GM10248 (cell line): ENCODE data around the gene ARSD.

Experiments
- CTCF ChIA-PET: fragments of 300-600 bp; sonication (Branson Sonifier 250); formaldehyde crosslinking; extraction: SDS; loops from one replicate; lab custom pipeline; 2021; ENCODE audit warnings: antibody characterized with exemption; lab: Yijun Ruan, JAX
- POLR2A ChIA-PET: fragments of 350-650 bp; sonication (Branson Sonifier 250); formaldehyde crosslinking; extraction: SDS; loops from one replicate; lab custom pipeline; 2020; ENCODE audit warnings: antibody characterized with exemption; lab: Yijun Ruan, JAX
- DNase-seq: peaks from one replicate; pipeline ENCODE4 v3.0.0; 2012; ENCODE audit errors: extremely low spot score
- TF ChIP-seq, protein P1 (sequence below): IDR thresholded peaks from 2 replicates; pipeline ENCODE4 v1.5.1; 2012; ENCODE audit warnings: mild to moderate bottlenecking, low read depth; ENCODE audit errors: extremely low read depth, missing control alignments, control extremely low read depth

ARSD gene

DNA sequence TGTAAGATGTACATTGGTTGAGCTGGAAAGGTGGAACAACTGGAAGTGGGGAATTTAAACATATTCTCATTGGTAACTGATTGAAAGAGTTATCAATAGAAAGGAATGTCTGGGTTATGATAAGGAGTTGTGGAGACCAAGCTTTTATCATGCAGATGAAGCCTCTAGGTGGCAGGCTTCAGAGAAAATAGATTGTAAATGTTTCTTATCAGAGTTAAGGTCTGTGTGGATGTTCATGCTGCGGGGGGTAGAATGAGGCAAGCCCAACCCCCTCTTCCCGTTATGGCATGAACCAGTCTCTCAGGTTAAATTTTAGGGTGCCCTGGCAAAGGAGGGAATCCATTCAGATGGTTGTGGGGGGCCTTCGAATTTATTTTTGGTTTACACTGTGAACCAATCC, 16.0 kb downstream of the ARSD start:
- ChIA-PET POLR2A (no interaction called here), CTCF (no interaction called here)
- TF ChIP-seq, protein P1, sequence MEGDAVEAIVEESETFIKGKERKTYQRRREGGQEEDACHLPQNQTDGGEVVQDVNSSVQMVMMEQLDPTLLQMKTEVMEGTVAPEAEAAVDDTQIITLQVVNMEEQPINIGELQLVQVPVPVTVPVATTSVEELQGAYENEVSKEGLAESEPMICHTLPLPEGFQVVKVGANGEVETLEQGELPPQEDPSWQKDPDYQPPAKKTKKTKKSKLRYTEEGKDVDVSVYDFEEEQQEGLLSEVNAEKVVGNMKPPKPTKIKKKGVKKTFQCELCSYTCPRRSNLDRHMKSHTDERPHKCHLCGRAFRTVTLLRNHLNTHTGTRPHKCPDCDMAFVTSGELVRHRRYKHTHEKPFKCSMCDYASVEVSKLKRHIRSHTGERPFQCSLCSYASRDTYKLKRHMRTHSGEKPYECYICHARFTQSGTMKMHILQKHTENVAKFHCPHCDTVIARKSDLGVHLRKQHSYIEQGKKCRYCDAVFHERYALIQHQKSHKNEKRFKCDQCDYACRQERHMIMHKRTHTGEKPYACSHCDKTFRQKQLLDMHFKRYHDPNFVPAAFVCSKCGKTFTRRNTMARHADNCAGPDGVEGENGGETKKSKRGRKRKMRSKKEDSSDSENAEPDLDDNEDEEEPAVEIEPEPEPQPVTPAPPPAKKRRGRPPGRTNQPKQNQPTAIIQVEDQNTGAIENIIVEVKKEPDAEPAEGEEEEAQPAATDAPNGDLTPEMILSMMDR = no peak
- no peak for DNase-seq

DNA sequence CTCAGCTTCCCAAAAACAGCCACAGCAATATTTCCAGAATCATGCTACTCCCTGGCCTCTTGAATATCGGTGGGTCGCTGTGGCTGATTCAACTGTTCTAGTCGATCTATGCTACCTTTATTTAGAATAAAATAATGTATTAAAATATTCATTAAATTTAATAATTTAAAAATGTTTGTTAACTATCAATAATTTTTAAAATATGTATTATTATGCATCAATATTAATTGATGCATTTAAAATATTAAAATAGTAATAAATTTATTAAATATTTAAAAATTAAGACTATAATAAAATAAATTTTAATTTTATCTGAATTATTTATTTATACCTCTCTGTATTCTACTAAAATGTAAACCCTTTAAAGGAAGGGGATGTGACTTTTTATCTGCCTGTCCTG, 19.0 kb downstream of the ARSD start:
- no peak for DNase-seq
- TF ChIP-seq, protein P1 = no peak
- ChIA-PET CTCF (no interaction called here), POLR2A (no interaction called here)

DNA sequence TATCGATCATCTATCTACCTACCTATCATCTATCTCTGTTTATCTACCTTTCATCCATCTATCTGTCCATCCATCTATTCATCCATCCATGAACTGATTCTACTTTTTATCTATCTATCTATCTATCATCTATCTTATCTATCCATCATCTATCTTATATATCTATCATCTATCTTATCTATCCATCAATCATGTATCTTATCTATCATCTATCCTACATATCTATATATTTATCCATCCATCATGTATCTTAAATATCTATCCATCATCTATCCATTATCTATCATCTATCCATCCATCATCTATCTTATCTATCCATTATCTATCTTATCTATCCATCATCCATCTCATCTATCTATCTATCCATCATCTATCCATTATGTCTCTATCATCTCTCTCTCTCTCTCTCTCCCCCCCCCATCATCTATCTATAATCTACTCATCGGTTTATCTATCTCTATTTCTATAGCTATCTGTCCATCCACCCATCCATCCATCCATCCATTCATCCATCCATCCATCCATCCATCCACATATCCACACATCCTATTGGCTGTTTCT, 20.9 kb downstream of the ARSD start:
- TF ChIP-seq, protein P1 = no peak
- ChIA-PET POLR2A (no interaction called here), CTCF (no interaction called here)
- DNase-seq = no peak

DNA sequence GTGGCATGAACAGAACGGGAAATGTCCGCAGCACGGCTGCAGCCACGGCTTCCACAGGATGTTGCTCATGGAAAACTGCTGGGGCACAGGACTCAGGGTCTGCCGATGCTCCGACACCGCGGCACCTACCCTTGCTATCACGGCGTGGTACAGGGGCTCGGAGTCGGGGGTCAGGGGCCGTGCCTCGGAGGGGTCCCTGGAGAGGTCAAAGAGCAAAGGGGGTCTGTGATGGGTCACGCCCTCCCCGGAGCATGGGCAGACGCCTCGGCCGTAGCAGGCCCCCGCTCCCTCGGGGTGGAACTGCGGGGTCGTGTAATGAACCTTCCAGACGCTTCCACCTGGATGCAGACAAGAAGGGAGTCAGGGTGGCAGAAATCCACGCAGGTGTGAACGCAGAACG, 21.8 kb downstream of the ARSD start:
- ChIA-PET CTCF (no interaction called here), POLR2A (no interaction called here)
- no peak for DNase-seq
- TF ChIP-seq, protein P1 = no peak

DNA sequence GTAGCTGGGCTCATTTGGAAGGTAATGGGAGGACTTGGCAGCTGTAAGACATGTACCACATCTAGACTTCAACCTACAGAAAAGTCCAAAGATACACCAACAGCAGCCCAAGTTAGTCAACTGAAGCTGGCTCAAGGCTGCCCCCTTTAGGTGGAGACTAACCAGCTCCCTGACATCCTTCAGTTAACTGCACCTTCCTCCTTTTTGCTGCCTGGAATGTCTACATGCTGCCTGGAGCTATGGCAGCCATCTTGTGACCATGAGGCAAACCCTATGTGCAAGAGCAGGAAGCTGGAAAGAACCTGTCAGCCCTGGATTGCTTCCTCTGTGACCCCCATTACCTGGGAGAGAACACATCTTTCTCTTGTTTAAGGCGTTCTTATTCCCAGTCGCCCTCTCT, 25.8 kb downstream of the ARSD start:
- ChIA-PET POLR2A (no interaction called here), CTCF (no interaction called here)
- TF ChIP-seq, protein P1 = no peak
- no peak for DNase-seq

DNA sequence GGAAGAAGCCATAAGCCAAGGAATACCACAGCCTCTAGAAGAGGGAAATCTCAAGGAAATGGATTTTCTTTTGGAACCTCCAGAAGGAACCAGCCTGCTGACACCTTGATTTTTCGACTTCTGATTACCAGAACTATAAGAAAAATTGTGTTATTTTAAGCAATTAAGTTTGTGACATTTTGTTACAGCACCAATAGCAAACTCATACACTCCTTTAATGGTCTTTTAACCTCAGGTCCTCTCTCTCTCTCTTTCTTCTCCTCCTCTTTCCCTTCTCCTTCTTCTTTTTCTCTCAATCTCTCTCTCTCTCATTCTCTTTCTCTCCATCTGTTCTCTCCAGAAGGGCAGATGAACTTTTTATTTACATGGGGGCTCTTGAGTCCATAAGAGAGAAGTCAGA, 26.3 kb downstream of the ARSD start:
- POLR2A ChIA-PET = no interaction called here
- CTCF ChIA-PET = no interaction called here
- TF ChIP-seq, protein P1 = no peak
- no peak for DNase-seq
